Measurements from ENCODE around the gene ADPRHL1.

The ADPRHL1 gene

GRCh38 chr13:113430378-113431110, 22.7 kb downstream of the ADPRHL1 start:
- no peak for DNase-seq

GRCh38 chr13:113429608-113429985, 23.7 kb downstream of the ADPRHL1 start:
- no peak for DNase-seq

- DNase-seq: no peak
Observed at GRCh38 chr13:113428871-113429607, 24.2 kb downstream of the ADPRHL1 start.

GRCh38 chr13:113428469-113428865, 24.8 kb downstream of the ADPRHL1 start:
- no peak for DNase-seq

GRCh38 chr13:113427562-113428468, 25.5 kb downstream of the ADPRHL1 start:
- DNase-seq: no peak

GRCh38 chr13:113426591-113426986, 26.7 kb downstream of the ADPRHL1 start:
- DNase-seq: no peak

GRCh38 chr13:113425941-113426590, 27.2 kb downstream of the ADPRHL1 start:
- no peak for DNase-seq

- DNase-seq: no peak
Observed at GRCh38 chr13:113423520-113424163, 29.6 kb downstream of the ADPRHL1 start.

- DNase-seq: no peak
Observed at GRCh38 chr13:113422807-113423519, 30.3 kb downstream of the ADPRHL1 start.

GRCh38 chr13:113421673-113422270, 31.5 kb downstream of the ADPRHL1 start:
- no peak for DNase-seq

- no peak for DNase-seq
Observed at GRCh38 chr13:113420833-113421600, 32.3 kb downstream of the ADPRHL1 start.

GRCh38 chr13:113420232-113420631, 33.1 kb downstream of the ADPRHL1 start:
- DNase-seq: no peak

- no peak for DNase-seq
Observed at GRCh38 chr13:113419531-113420193, 33.6 kb downstream of the ADPRHL1 start.

- DNase-seq: no peak
Observed at GRCh38 chr13:113418722-113419049, 34.6 kb downstream of the ADPRHL1 start.

GRCh38 chr13:113417836-113418721, 35.2 kb downstream of the ADPRHL1 start:
- DNase-seq: no peak

- no peak for DNase-seq
Observed at GRCh38 chr13:113417008-113417751, 36.1 kb downstream of the ADPRHL1 start.

- DNase-seq: no peak
Observed at GRCh38 chr13:113415825-113416224, 37.5 kb downstream of the ADPRHL1 start.

- DNase-seq: no peak
Observed at GRCh38 chr13:113415032-113415431, 38.3 kb downstream of the ADPRHL1 start.

Measured in bone marrow (tissue), 2 donors.